Measurements from ENCODE around the gene F7. TPM values are rescaled to one million over a fixed set of nuclear protein-coding genes. Genes with fewer than 3 reads are reported as not detected.

The F7 gene
- total RNA-seq, 4 donors from 2014 or later, result not detected

- intact Hi-C loops (cut with DNase I), result no loop called here
- DNase-seq, result no peak
- Histone ChIP-seq H3K4me1 (no peaks in the 10 kb centered on the region), H3K27me3 (no peaks in the 10 kb centered on the region), H3K27ac (no peak overlapping the region), H3K4me3 (replicated peaks in 1 of 3) (no peak overlapping the region), H3K36me3 (peaks cover 0 to 4% of the 10 kb centered on the region in 2 donors), H3K9me3 (no peaks in the 10 kb centered on the region)
- WGBS, 2 donors, result 80 to 87% methylated on average over 24 to 26 of the region's 29 CpGs
- TF ChIP-seq, protein P1, sequence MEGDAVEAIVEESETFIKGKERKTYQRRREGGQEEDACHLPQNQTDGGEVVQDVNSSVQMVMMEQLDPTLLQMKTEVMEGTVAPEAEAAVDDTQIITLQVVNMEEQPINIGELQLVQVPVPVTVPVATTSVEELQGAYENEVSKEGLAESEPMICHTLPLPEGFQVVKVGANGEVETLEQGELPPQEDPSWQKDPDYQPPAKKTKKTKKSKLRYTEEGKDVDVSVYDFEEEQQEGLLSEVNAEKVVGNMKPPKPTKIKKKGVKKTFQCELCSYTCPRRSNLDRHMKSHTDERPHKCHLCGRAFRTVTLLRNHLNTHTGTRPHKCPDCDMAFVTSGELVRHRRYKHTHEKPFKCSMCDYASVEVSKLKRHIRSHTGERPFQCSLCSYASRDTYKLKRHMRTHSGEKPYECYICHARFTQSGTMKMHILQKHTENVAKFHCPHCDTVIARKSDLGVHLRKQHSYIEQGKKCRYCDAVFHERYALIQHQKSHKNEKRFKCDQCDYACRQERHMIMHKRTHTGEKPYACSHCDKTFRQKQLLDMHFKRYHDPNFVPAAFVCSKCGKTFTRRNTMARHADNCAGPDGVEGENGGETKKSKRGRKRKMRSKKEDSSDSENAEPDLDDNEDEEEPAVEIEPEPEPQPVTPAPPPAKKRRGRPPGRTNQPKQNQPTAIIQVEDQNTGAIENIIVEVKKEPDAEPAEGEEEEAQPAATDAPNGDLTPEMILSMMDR (IDR thresholded peaks at IDR 0.05), result no peak
- no peak for TF ChIP-seq POLR2A (IDR thresholded peaks at IDR 0.05)
These were observed 40.0 kb upstream of the F7 start for GRCh38 chr13:113065406-113066141.

- Histone ChIP-seq H3K36me3 (peaks cover 0 to 4% of the 10 kb centered on the region in 2 donors), H3K4me3 (replicated peaks in 1 of 3) (no peak overlapping the region), H3K4me1 (no peaks in the 10 kb centered on the region), H3K27me3 (no peaks in the 10 kb centered on the region), H3K9me3 (no peaks in the 10 kb centered on the region), H3K27ac (no peak overlapping the region)
- intact Hi-C loops (cut with DNase I), result no loop called here
- TF ChIP-seq POLR2A (IDR thresholded peaks at IDR 0.05), result no peak
- TF ChIP-seq, protein P1 (IDR thresholded peaks at IDR 0.05), result no peak
- WGBS, 2 donors, result 70 to 98% methylated on average over 2 to 10 of the region's 10 CpGs
- DNase-seq, result no peak
These were observed 39.5 kb upstream of the F7 start for GRCh38 chr13:113066142-113066455.

DNA sequence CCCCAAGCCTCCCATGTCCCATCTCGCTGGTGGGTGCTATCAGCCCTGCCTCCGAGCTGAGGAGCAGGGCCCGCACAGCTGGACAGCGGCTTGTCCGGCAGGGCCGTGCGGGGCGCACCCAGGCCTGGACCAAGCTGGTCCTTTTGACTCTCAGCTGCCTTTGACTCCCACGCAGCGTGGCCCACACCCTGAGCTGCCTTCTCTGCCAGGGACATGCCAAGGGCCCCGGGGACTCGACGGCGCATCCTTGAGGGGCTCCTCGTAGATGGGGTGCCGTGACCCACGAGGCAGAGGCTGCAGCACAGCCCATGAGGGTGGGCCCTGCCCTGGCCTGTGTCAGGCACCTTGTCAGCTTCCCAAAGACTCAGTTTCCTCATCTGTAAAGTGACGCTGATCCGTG, 38.8 kb upstream of the F7 start:
- no peaks in the 10 kb centered on the region for H3K4me1 ChIP-seq
- H3K4me3 ChIP-seq (replicated peaks in 1 of 3), result no peak overlapping the region
- no peaks in the 10 kb centered on the region for H3K9me3 ChIP-seq
- H3K27me3 ChIP-seq, result no peaks in the 10 kb centered on the region
- intact Hi-C loops (cut with DNase I), result no loop called here
- TF ChIP-seq, protein P1 (IDR thresholded peaks at IDR 0.05), result no peak
- TF ChIP-seq POLR2A (IDR thresholded peaks at IDR 0.05), result no peak
- 96 to 100% methylated on average over 2 to 18 of the region's 19 CpGs for WGBS, 2 donors
- DNase-seq, result no peak
- peaks cover 0 to 4% of the 10 kb centered on the region in 2 donors for H3K36me3 ChIP-seq
- H3K27ac ChIP-seq, result no peak overlapping the region

- DNase-seq, result no peak
These were observed 35.5 kb upstream of the F7 start for GRCh38 chr13:113069861-113070805.

More at GRCh38 chr13:113069861-113070805, 35.5 kb upstream of the F7 start:
- Histone ChIP-seq H3K9me3 (no peaks in the 10 kb centered on the region), H3K27ac (no peak overlapping the region), H3K4me3 (replicated peaks in 1 of 3) (no peak overlapping the region), H3K36me3 (peaks cover 9 to 12% of the 10 kb centered on the region in 2 donors), H3K4me1 (no peaks in the 10 kb centered on the region), H3K27me3 (no peaks in the 10 kb centered on the region)
- TF ChIP-seq POLR2A (IDR thresholded peaks at IDR 0.05), result no peak
- TF ChIP-seq, protein P1 (IDR thresholded peaks at IDR 0.05), result no peak
- intact Hi-C loops (cut with DNase I), result no loop called here
- 86 to 88% methylated on average over 37 of the region's 41 CpGs for WGBS, 2 donors

Measured in thyroid gland (tissue), 4 donors.